ENCODE data around the gene CASP7. TPM values are rescaled to one million over a fixed set of nuclear protein-coding genes. Genes with fewer than 3 reads are reported as not detected.

The CASP7 gene
- total and polyA plus RNA-seq, 12 donors, result 5.6 to 22.3 (median 7.8) TPM

- TF ChIP-seq CTCF (IDR thresholded peaks at IDR 0.05), result peak; percentile 25 to 74 (median 64)
- H3K36me3 ChIP-seq, result peaks cover 0 to 46% (median 0%) of the 10 kb centered on the region in 9 donors
- intact Hi-C loops (cut with DNase I), result loop anchor here in 9 of 10 donors (5.0 to 10.0 kb wide), 6 partner anchors 90 to 403 kb away; no protein-coding TSS in a partner anchor
- ATAC-seq, result peak in 3 of 8 donors; percentile 34 to 51 (median 46)
- no peak overlapping the region for H3K27ac ChIP-seq
- DNase-seq, result no peak
- no peaks in the 10 kb centered on the region for H3K27me3 ChIP-seq
- WGBS, 2 donors, result 63 to 68% methylated on average over 6 of the region's 6 CpGs
- H3K4me3 ChIP-seq, result no peak overlapping the region
- H3K4me1 ChIP-seq, result peaks cover 0 to 34% (median 7%) of the 10 kb centered on the region in 9 donors
- H3K9me3 ChIP-seq, result no peaks in the 10 kb centered on the region
Measured at GRCh38 chr10:113704637-113705343, 25.1 kb downstream of the CASP7 start.

GRCh38 chr10:113705344-113705652 lies 25.6 kb downstream of the CASP7 start:
- intact Hi-C loops (cut with DNase I), result loop anchor here in 7 of 10 donors (5.0 to 10.0 kb wide), 5 partner anchors 90 to 400 kb away; no protein-coding TSS in a partner anchor
- Histone ChIP-seq H3K27ac (no peak overlapping the region), H3K4me1 (peaks cover 0 to 39% (median 11%) of the 10 kb centered on the region in 9 donors), H3K36me3 (peaks cover 0 to 41% (median 0%) of the 10 kb centered on the region in 9 donors), H3K27me3 (no peaks in the 10 kb centered on the region), H3K4me3 (no peak overlapping the region), H3K9me3 (no peaks in the 10 kb centered on the region)
- no peak for ATAC-seq
- DNase-seq, result no peak
- TF ChIP-seq CTCF (IDR thresholded peaks at IDR 0.05), result no peak

GRCh38 chr10:113706623-113707022 lies 26.9 kb downstream of the CASP7 start:
- H3K36me3 ChIP-seq, result peaks cover 0 to 41% (median 0%) of the 10 kb centered on the region in 9 donors
- peaks cover 0 to 50% (median 25%) of the 10 kb centered on the region in 9 donors for H3K4me1 ChIP-seq
- intact Hi-C loops (cut with DNase I), result loop anchor here in 7 of 10 donors (5.0 to 10.0 kb wide), 5 partner anchors 88 to 398 kb away; no protein-coding TSS in a partner anchor
- no peaks in the 10 kb centered on the region for H3K27me3 ChIP-seq
- H3K27ac ChIP-seq, result no peak overlapping the region
- H3K9me3 ChIP-seq, result no peaks in the 10 kb centered on the region
- no peak for DNase-seq
- 69 to 71% methylated on average over 5 of the region's 5 CpGs for WGBS, 2 donors
- no peak overlapping the region for H3K4me3 ChIP-seq
- ATAC-seq, result no peak
- no peak for TF ChIP-seq CTCF (IDR thresholded peaks at IDR 0.05)

GRCh38 chr10:113708640-113709039 lies 28.9 kb downstream of the CASP7 start:
- Histone ChIP-seq H3K9me3 (no peaks in the 10 kb centered on the region), H3K27me3 (no peaks in the 10 kb centered on the region), H3K4me3 (no peak overlapping the region), H3K36me3 (peaks cover 0 to 25% (median 0%) of the 10 kb centered on the region in 9 donors), H3K27ac (no peak overlapping the region), H3K4me1 (peaks cover 0 to 53% (median 25%) of the 10 kb centered on the region in 9 donors)
- TF ChIP-seq CTCF (IDR thresholded peaks at IDR 0.05), result no peak
- ATAC-seq (no peak), DNase-seq (no peak)
- 87 to 88% methylated on average over 6 of the region's 6 CpGs for WGBS, 2 donors
- intact Hi-C loops (cut with DNase I), result loop anchor here in 7 of 10 donors (5.0 to 10.0 kb wide), 5 partner anchors 86 to 396 kb away; no protein-coding TSS in a partner anchor

Measured in heart right ventricle (tissue), 16 donors.